Measurements from ENCODE around the gene CCNB1IP1. TPM values are rescaled to one million over a fixed set of nuclear protein-coding genes. Genes with fewer than 3 reads are reported as not detected.

Gene CCNB1IP1
- total and polyA plus RNA-seq, 2 of the 4 experiments (the other 2 are of a cell fraction): 27.5 to 34.6 TPM

DNA sequence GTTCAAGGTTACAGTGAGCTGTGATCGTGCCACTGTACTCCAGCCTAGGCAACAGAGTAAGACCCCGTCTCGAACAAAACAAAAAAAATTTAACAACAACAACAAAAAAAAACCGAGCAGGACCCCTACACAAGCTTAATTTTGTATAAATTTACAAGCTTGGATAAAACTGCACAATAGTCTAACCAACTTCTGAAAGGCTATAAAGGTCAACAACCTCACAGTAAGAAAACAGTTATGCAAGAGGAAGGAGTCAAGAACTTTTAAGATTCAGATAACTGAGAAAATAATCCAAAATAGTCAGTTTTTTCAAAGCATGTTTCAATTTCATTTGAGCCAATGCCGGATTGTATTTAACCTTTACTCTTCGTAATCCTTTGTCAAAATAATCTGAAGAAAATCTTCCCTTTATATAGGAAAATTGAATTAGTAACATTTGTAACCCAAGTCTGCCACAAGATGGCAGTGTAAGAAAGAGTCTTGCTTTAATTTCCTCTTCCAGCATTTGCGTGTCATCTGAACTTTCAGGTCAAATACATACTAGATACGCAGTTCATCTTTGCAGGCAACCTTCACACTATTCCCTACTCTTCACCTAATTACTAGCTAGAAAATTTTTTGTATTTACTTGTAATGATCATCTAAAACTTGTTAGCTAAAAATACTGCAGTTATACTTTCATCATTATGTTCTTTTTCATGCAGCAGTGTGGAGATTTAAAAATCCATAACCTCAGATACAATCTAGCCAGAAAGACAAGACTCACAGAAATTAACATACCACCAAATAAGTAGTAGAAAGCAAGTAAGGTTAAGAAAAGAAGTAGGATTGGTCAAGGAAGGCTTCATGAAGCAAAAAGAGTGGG lies 5.8 kb downstream of the CCNB1IP1 start:
- peak; percentile 91 for ATAC-seq (ENCODE audit: low read depth)
- in situ Hi-C loops (cut with MboI; ENCODE audit: low sequenced_read_pairs): loop anchor here (10.0 to 25.0 kb wide), 3 partner anchors 358 to 760 kb away; partner anchors contain the start of genes ANG, METTL17, RNASE4 and SLC39A2

More for the DNA sequence above, 5.8 kb downstream of the CCNB1IP1 start:
- no peak overlapping the region for H3K27ac ChIP-seq (ENCODE audit: insufficient read depth, low read length)
- no peak overlapping the region; the same call in 1 of the 2 replicates for H3K4me2 ChIP-seq (ENCODE audit: low read depth, low read length)
- H3K9me1 ChIP-seq (ENCODE audit: insufficient read depth, low read length): no peaks in the 10 kb centered on the region
- H3K9ac ChIP-seq (ENCODE audit: low read depth, low read length): no peak overlapping the region
- H3K4me3 ChIP-seq (ENCODE audit: insufficient read depth, low read depth, low read length): no peak overlapping the region
- no peaks in the 10 kb centered on the region for H4K20me1 ChIP-seq (ENCODE audit: insufficient read depth, low read length)
- no peak overlapping the region for H2AK9ac ChIP-seq (replicated peaks; ENCODE audit: low read depth, low read length, poor library complexity)
- DNase-seq: peak; percentile 72
- no peak overlapping the region for H3K4ac ChIP-seq (ENCODE audit: low read depth, low read length)
- WGBS, 2 experiments (ENCODE audit: extremely low coverage in 2 of 2, insufficient read length in 1 of 2): no CpG with 5 or more reads among the region's 8 CpGs
- intact Hi-C loops (cut with micrococcal nuclease): loop anchor here (1.0 to 2.0 kb wide), 2 partner anchors 24 to 282 kb away; no protein-coding TSS in a partner anchor
- H3K23ac ChIP-seq (ENCODE audit: low read depth, low read length): no peak overlapping the region
- no peaks in the 10 kb centered on the region for H3K9me3 ChIP-seq (ENCODE audit: control insufficient read depth, insufficient read depth, low read length)
- no peak overlapping the region for H2BK5ac ChIP-seq (ENCODE audit: low read depth, low read length, poor library complexity, severe bottlenecking)
- TF ChIP-seq SMC3 (IDR thresholded peaks at IDR 0.05; ENCODE audit: low read depth, low read length) (peak; percentile 54), RAD21 (IDR thresholded peaks at IDR 0.05; ENCODE audit: low read length) (peak; percentile 76), RCOR1 (IDR thresholded peaks at IDR 0.05; ENCODE audit: insufficient replicate concordance, low read length) (no peak), CTCF (conservative IDR thresholded peaks at IDR 0.05; ENCODE audit: low read depth, low read length) (peak; percentile 76)
- dilution Hi-C loops (cut with HindIII; ENCODE audit: low sequenced_read_pairs, unreplicated experiment): no loop called here
- H2BK120ac ChIP-seq (ENCODE audit: low read depth, low read length): no peak overlapping the region
- no peak overlapping the region for H2BK20ac ChIP-seq (ENCODE audit: low read depth, low read length)
- no peak overlapping the region for H4K5ac ChIP-seq (ENCODE audit: low read depth, low read length)
- POLR2A ChIA-PET (ENCODE audit: unreplicated experiment): no interaction called here
- CTCF ChIA-PET: interaction anchor here (0.6 to 1.9 kb wide), 7 partner anchors 9 to 679 kb away, joined by 3 to 17 read pairs (median 3); partner anchors contain the start of gene PARP2
- H3K27me3 ChIP-seq (ENCODE audit: control insufficient read depth, insufficient read depth, low read length): no peaks in the 10 kb centered on the region
- no peak overlapping the region for H4K8ac ChIP-seq (ENCODE audit: low read depth in 2 of 2, low read length in 2 of 2)
- no peak overlapping the region for H2AK5ac ChIP-seq (ENCODE audit: low read depth, low read length)
- H2BK15ac ChIP-seq (ENCODE audit: low read depth, low read length): no peak overlapping the region
- no peak overlapping the region for H3K18ac ChIP-seq (ENCODE audit: low read depth, low read length)
- no peak overlapping the region for H3K56ac ChIP-seq (ENCODE audit: extremely low read depth, insufficient read depth, low read length)
- no peak overlapping the region for H2AFZ ChIP-seq (replicated peaks; ENCODE audit: low read length, poor library complexity)
- no peak overlapping the region for H4K91ac ChIP-seq (ENCODE audit: insufficient read depth, low read depth, low read length)
- no TSS peak for BruUV-seq (replicated peaks)
- H3K36me3 ChIP-seq (ENCODE audit: control insufficient read depth, insufficient read depth, low read length): peaks cover 12% of the 10 kb centered on the region
- H3K79me1 ChIP-seq (ENCODE audit: low read depth in 1 of 2, low read length in 2 of 2): peaks cover 10% of the 10 kb centered on the region in 2 experiments; a peak in 3 of 4 replicates
- H3K14ac ChIP-seq (replicated peaks; ENCODE audit: low read depth, low read length): no peak overlapping the region
- no peaks in the 10 kb centered on the region for H3K4me1 ChIP-seq (ENCODE audit: control insufficient read depth, insufficient read depth, low read length)

Measured in IMR-90 (cell line).